Measurements from ENCODE around the gene HECW1. TPM values are rescaled to one million over a fixed set of nuclear protein-coding genes. Genes with fewer than 3 reads are reported as not detected.

Gene HECW1
- total and polyA plus RNA-seq, 12 donors, result 0.07 to 0.23 TPM; not detected in 10

DNA sequence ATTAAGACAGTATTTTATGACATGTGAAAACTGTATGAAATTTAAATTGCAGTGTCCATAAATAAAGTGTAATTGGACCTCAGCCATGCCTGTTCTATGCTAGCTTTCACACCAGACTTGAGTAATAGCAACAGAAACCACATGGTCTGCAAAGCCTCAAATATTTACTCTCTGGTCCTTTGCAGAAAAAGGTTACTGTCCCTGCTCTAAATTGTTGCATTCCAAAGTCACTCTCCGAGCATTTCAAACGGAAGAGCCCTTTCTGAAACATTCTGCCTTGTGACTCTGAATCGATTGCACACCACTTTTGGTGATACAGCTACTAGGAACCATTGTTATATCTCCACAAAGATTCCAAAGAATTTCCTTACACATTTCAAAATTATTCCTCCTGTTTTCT is 389.4 kb downstream of the HECW1 start:
- no peak for ATAC-seq
- Histone ChIP-seq H3K4me3 (no peak overlapping the region), H3K4me1 (no peaks in the 10 kb centered on the region), H3K27ac (no peak overlapping the region), H3K27me3 (peaks cover 0 to 6% (median 0%) of the 10 kb centered on the region in 7 donors), H3K9me3 (no peaks in the 10 kb centered on the region), H3K36me3 (no peaks in the 10 kb centered on the region)
- intact Hi-C loops (cut with DNase I), result no loop called here
- TF ChIP-seq, protein P1, sequence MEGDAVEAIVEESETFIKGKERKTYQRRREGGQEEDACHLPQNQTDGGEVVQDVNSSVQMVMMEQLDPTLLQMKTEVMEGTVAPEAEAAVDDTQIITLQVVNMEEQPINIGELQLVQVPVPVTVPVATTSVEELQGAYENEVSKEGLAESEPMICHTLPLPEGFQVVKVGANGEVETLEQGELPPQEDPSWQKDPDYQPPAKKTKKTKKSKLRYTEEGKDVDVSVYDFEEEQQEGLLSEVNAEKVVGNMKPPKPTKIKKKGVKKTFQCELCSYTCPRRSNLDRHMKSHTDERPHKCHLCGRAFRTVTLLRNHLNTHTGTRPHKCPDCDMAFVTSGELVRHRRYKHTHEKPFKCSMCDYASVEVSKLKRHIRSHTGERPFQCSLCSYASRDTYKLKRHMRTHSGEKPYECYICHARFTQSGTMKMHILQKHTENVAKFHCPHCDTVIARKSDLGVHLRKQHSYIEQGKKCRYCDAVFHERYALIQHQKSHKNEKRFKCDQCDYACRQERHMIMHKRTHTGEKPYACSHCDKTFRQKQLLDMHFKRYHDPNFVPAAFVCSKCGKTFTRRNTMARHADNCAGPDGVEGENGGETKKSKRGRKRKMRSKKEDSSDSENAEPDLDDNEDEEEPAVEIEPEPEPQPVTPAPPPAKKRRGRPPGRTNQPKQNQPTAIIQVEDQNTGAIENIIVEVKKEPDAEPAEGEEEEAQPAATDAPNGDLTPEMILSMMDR (IDR thresholded peaks at IDR 0.05), result no peak
- DNase-seq, result no peak
- WGBS, 2 donors, result 63 to 65% methylated on average over 3 of the region's 3 CpGs

DNA sequence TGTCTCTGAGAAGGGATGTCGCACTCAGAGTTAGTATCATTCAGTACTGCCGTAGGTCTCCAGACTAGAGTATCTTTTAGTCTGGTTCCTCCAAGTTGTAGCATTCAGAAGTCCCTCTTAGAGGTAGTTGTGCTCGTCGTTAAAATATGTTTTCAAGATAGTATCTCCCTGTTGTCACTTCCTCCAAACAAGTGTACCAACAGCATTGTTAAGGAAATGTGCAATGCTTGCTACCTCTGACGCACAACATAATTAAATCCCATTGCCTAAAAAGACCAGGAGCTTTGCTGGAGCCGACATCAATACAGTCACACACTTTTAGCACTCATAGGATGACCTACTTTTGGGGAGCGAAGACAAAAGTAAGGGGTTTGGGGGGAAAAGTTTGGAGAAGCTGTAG is 390.5 kb downstream of the HECW1 start:
- H3K27me3 ChIP-seq, result peaks cover 0 to 6% (median 0%) of the 10 kb centered on the region in 7 donors
- intact Hi-C loops (cut with DNase I), result no loop called here
- H3K9me3 ChIP-seq, result no peaks in the 10 kb centered on the region
- TF ChIP-seq, protein P1 (IDR thresholded peaks at IDR 0.05), result no peak
- 80 to 83% methylated on average over 7 of the region's 7 CpGs for WGBS, 2 donors
- H3K4me1 ChIP-seq, result no peaks in the 10 kb centered on the region
- H3K36me3 ChIP-seq, result no peaks in the 10 kb centered on the region
- no peak overlapping the region for H3K4me3 ChIP-seq
- H3K27ac ChIP-seq, result no peak overlapping the region
- DNase-seq (no peak), ATAC-seq (no peak)

GRCh38 chr7:43505412-43505811 is 393.0 kb downstream of the HECW1 start:
- WGBS, 2 donors, result 97 to 98% methylated on average over 2 of the region's 2 CpGs
- Histone ChIP-seq H3K27me3 (no peaks in the 10 kb centered on the region), H3K36me3 (no peaks in the 10 kb centered on the region), H3K27ac (no peak overlapping the region), H3K9me3 (no peaks in the 10 kb centered on the region), H3K4me3 (no peak overlapping the region), H3K4me1 (no peaks in the 10 kb centered on the region)
- TF ChIP-seq, protein P1 (IDR thresholded peaks at IDR 0.05), result no peak
- ATAC-seq (no peak), DNase-seq (no peak)
- intact Hi-C loops (cut with DNase I), result no loop called here

GRCh38 chr7:43506460-43506859 is 394.0 kb downstream of the HECW1 start:
- Histone ChIP-seq H3K9me3 (no peaks in the 10 kb centered on the region), H3K4me1 (peaks cover 0 to 3% (median 0%) of the 10 kb centered on the region in 9 donors), H3K4me3 (no peak overlapping the region), H3K27ac (no peak overlapping the region), H3K27me3 (no peaks in the 10 kb centered on the region), H3K36me3 (no peaks in the 10 kb centered on the region)
- TF ChIP-seq, protein P1 (IDR thresholded peaks at IDR 0.05), result no peak
- DNase-seq (no peak), ATAC-seq (no peak)
- intact Hi-C loops (cut with DNase I), result no loop called here
- WGBS, 2 donors, result 87 to 94% methylated on average over 2 of the region's 2 CpGs
